ENCODE measurements around the gene SSH2.
"Not testable (repeated sequence)": the region's sequence is repeated elsewhere in the genome, so short reads cannot be mapped to it uniquely, and the experiment has no call there.

SSH2 gene

DNA sequence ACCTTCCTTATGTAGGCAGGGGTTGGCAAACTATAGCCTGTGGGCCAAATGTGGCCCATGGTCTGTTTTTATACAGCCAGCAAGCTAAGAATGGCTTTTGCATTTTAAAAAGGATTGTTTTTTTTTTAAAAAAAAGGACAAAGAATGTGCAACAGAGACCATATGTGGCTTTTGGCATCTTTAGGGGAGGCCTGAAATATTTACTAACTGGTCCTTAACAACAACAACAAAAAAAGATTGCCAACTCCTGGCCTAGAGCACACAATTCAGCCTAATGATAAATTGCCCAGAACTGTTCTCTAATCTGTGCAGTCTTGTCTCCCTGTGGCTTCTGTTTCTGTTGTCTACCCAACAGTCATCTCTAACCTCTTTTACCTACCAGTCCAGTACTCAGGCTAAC, 67.1 kb downstream of the SSH2 start:
- Mint-ChIP-seq H3K36me3 (ENCODE audit: insufficient read depth) (no peaks in the 10 kb centered on the region), H3K4me1 (peaks cover 31% of the 10 kb centered on the region), H3K4me3 (no peak overlapping the region), H3K27ac (ENCODE audit: low read depth) (no peak overlapping the region), H3K9me3 (peaks cover under 1% of the 10 kb centered on the region), H3K27me3 (no peaks in the 10 kb centered on the region)
- no peak for DNase-seq (ENCODE audit: low spot score in 2 of 2)
- no peak for ATAC-seq (replicated peaks; ENCODE audit: extremely low read depth, poor library complexity, severe bottlenecking)

DNA sequence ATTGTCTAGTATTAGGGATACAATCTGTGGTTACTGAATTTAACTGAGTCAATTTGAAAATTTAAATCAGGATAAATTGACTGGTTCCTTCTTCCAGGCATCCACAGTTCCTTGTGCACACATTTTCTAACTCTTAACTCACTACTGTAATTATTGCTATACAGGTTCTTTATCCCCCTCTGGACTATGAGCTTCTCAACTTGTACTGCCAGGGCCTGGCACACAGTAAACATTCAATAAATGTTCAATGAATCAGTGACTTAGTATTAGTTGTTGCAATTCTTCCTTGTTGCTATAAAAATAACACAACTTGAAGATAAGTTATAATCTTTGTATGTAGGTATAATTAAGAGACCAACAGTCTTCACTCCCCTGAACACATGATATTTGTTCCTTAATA, 67.9 kb downstream of the SSH2 start:
- DNase-seq (ENCODE audit: low spot score in 2 of 2): no peak
- H3K4me1 Mint-ChIP-seq: peaks cover 30% of the 10 kb centered on the region
- no peak for ATAC-seq (replicated peaks; ENCODE audit: extremely low read depth, poor library complexity, severe bottlenecking)
- no peaks in the 10 kb centered on the region for H3K36me3 Mint-ChIP-seq (ENCODE audit: insufficient read depth)
- H3K4me3 Mint-ChIP-seq: no peak overlapping the region
- peaks cover 5% of the 10 kb centered on the region for H3K9me3 Mint-ChIP-seq
- H3K27me3 Mint-ChIP-seq: no peaks in the 10 kb centered on the region
- no peak overlapping the region for H3K27ac Mint-ChIP-seq (ENCODE audit: low read depth)

DNA sequence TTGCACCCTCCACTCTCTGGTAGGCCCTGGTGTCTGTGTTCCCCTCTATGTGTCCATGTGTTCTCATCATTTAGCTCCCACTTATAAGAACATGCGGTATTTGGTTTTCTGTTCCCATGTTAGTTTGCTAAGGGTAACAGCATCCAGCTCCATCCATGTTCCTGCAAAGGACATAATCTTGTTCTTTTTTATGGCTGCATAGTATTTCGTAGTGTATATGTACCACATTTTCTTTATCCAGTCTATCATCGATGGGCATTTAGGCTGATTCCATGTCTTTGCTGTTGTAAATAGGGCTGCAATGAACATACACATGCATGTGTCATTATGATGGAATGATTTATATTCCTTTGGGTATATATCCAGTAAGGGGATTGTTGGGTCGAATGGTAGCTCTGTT, 70.6 kb downstream of the SSH2 start:
- ATAC-seq (replicated peaks; ENCODE audit: extremely low read depth, poor library complexity, severe bottlenecking); DNase-seq (ENCODE audit: low spot score in 2 of 2); H3K27ac Mint-ChIP-seq (ENCODE audit: low read depth); H3K4me3 Mint-ChIP-seq; H3K27me3 Mint-ChIP-seq; H3K9me3 Mint-ChIP-seq; H3K36me3 Mint-ChIP-seq (ENCODE audit: insufficient read depth): not testable (repeated sequence)
- peaks cover 28% of the 10 kb centered on the region for H3K4me1 Mint-ChIP-seq

DNA sequence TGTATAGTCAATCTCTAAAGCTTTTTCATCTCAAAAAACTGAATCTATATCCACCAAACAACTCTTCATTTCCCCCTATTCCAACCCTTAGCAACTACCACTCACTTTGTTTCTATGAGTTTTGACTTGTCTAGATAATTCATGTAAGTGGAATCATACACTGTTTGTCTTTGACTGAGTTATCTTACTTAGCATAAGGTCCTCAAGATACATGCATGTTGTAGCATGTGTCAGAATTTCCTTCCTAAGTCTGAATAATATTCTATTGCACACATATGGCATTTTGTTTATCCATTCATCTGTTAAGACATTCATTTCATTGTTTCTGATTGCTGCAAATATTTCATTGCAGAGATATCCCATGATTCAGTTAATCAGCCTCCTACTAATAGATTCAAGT, 72.2 kb downstream of the SSH2 start:
- Mint-ChIP-seq H3K4me3 (no peak overlapping the region), H3K27me3 (no peaks in the 10 kb centered on the region), H3K36me3 (ENCODE audit: insufficient read depth) (peaks cover 2% of the 10 kb centered on the region), H3K27ac (ENCODE audit: low read depth) (no peak overlapping the region), H3K9me3 (peaks cover 5% of the 10 kb centered on the region), H3K4me1 (peaks cover 26% of the 10 kb centered on the region)
- DNase-seq (ENCODE audit: low spot score in 2 of 2) (no peak), ATAC-seq (replicated peaks; ENCODE audit: extremely low read depth, poor library complexity, severe bottlenecking) (no peak)

DNA sequence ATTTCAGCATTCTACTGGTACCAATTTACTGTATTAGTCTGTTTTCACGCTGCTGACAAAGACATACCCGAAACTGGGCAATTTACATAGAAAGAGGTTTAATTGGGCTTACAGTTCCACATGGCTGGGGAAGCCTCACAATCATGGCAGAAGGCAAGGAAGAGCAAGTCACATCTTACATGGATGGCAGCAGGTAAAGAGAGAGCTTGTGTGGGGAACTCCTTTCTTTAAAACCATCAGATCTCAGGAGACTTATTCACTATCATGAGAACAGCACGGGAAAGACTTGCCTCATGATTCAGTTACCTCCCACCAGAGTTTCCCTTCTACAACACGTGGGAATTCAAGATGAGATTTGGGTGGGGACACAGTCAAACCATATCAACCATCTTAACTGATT, 72.9 kb downstream of the SSH2 start:
- H3K4me3 Mint-ChIP-seq; DNase-seq (ENCODE audit: low spot score in 2 of 2); H3K27me3 Mint-ChIP-seq; ATAC-seq (replicated peaks; ENCODE audit: extremely low read depth, poor library complexity, severe bottlenecking); H3K27ac Mint-ChIP-seq (ENCODE audit: low read depth); H3K9me3 Mint-ChIP-seq; H3K36me3 Mint-ChIP-seq (ENCODE audit: insufficient read depth): not testable (repeated sequence)
- peaks cover 19% of the 10 kb centered on the region for H3K4me1 Mint-ChIP-seq

DNA sequence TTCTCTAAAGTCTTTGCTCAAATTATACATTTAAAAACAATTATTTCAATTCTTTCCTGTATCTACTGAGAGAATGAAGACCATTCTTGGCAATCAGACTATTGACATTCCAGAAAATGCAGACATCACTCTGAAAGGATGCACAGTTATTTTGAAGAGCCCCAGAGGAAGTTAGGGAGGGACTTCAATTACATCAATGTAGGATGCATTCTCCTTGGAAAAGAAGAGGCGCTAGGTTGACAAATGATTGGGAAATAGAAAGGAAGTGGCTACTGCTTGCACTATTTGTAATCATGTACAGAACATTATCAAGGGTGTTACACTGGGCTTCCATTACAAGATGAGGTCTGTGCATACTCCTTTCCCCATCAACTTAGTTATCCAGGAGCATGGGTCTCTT, 74.3 kb downstream of the SSH2 start:
- no peak overlapping the region for H3K4me3 Mint-ChIP-seq
- DNase-seq (ENCODE audit: low spot score in 2 of 2): no peak
- H3K9me3 Mint-ChIP-seq: peaks cover 5% of the 10 kb centered on the region
- H3K4me1 Mint-ChIP-seq: peaks cover 19% of the 10 kb centered on the region
- H3K27ac Mint-ChIP-seq (ENCODE audit: low read depth): no peak overlapping the region
- peaks cover 2% of the 10 kb centered on the region for H3K36me3 Mint-ChIP-seq (ENCODE audit: insufficient read depth)
- no peaks in the 10 kb centered on the region for H3K27me3 Mint-ChIP-seq
- no peak for ATAC-seq (replicated peaks; ENCODE audit: extremely low read depth, poor library complexity, severe bottlenecking)

DNA sequence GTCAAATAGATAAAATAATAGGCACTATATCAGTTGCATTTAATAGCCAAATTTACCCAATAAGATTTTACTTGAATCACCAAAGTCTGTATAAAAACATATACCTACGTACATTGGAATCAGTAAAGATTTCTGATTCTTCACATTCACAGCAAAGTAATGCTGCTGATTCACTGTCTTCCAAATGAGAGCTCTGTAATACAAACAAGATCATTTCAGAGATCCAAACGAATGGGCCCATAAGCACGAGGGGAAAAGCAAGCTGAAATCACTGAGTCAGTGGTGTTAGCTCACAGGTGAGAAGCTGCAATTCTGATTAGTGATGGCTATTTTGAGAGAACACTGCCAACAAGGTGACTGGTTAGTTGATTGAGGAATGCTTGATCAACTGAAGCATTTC, 81.3 kb downstream of the SSH2 start:
- Mint-ChIP-seq H3K4me1 (no peaks in the 10 kb centered on the region), H3K27ac (ENCODE audit: low read depth) (no peak overlapping the region), H3K27me3 (no peaks in the 10 kb centered on the region), H3K36me3 (ENCODE audit: insufficient read depth) (peaks cover 7% of the 10 kb centered on the region), H3K9me3 (no peaks in the 10 kb centered on the region), H3K4me3 (no peak overlapping the region)
- no peak for DNase-seq (ENCODE audit: low spot score in 2 of 2)
- ATAC-seq (replicated peaks; ENCODE audit: extremely low read depth, poor library complexity, severe bottlenecking): no peak

DNA sequence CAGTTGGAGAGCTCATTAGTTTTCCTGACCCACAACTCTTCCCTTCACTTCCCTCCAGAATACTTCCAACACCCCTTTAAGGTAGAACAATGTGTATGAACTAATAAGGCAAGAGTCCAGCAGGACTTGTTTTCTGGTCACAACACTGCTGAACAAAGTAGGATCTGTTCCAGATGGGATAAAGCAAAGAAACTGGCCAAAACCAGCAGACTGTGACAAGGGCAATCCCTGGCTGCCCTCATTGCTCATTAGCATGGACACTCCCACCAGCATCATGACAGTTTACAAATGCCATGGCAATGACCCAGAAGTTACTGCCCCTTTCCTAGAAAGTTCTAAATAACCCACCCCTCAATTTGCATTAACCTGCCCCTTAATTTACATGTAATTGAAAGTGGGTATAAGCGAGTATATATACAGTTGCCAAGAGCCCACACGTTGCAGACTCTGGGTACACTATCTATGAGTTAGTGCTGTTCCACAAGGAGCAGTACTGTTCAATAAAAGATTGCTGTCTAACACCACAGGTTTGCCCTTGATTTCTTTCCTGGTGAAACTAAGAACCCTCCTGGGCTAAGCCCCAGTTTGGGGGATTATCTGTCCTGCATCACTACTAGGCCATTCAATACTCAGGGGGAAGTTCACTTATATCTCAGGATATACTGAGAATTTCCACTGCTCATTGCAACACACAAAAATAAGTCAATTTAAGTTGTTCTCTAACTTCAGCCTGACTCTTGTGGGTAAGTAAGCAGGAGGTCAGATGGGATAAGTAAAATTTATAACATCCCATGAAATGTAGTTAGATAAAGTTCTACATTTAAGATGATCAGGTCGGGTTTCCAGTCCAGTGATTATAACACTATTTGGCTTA, 82.3 kb downstream of the SSH2 start:
- Mint-ChIP-seq H3K36me3 (ENCODE audit: insufficient read depth) (peaks cover 7% of the 10 kb centered on the region), H3K27me3 (no peaks in the 10 kb centered on the region), H3K9me3 (no peaks in the 10 kb centered on the region), H3K27ac (ENCODE audit: low read depth) (no peak overlapping the region), H3K4me3 (no peak overlapping the region), H3K4me1 (no peaks in the 10 kb centered on the region)
- ATAC-seq (replicated peaks; ENCODE audit: extremely low read depth, poor library complexity, severe bottlenecking) (no peak), DNase-seq (ENCODE audit: low spot score in 2 of 2) (no peak)

DNA sequence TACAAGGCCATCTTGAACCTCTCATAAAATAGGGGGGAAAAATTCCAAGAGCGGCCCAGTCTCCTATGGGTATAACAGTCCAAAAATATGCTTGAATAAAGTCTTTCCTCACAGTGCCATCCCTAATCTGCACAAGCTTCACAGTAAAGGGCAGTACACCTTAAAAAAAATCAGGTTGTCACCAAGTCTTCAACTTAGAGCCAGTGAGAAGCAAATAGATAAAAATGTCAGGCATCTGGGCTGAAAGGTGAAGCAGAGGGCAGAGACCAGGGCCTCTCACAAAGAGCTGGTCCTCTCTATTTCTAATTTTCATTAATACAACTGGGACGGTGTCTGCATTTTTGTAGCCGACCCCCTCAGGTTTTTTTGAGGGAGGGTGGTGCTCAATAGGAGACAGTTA, 82.9 kb downstream of the SSH2 start:
- Mint-ChIP-seq H3K27ac (ENCODE audit: low read depth) (no peak overlapping the region), H3K36me3 (ENCODE audit: insufficient read depth) (peaks cover 7% of the 10 kb centered on the region), H3K9me3 (no peaks in the 10 kb centered on the region), H3K4me1 (no peaks in the 10 kb centered on the region), H3K27me3 (no peaks in the 10 kb centered on the region), H3K4me3 (no peak overlapping the region)
- DNase-seq (ENCODE audit: low spot score in 2 of 2) (no peak), ATAC-seq (replicated peaks; ENCODE audit: extremely low read depth, poor library complexity, severe bottlenecking) (no peak)

DNA sequence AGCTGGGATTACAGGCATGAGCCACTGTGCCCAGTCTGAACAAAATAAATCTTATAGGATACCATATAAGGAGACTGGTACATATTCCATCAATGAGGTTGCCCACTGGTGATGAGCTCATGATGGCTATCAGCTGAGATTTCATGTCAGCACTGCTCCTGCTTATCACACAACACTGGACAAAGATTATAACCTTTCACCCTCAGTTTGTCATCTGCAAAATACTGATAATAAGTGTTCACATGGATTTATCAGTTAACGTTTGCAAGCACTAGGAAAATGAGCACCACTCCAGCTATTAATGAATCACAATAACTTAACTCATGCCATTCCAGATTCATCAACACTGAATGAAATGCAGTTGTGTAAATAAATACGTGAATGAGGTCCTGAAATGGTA, 83.7 kb downstream of the SSH2 start:
- DNase-seq (ENCODE audit: low spot score in 2 of 2): no peak
- Mint-ChIP-seq H3K27me3 (no peaks in the 10 kb centered on the region), H3K9me3 (no peaks in the 10 kb centered on the region), H3K4me3 (no peak overlapping the region), H3K4me1 (no peaks in the 10 kb centered on the region), H3K27ac (ENCODE audit: low read depth) (peak overlapping the region; percentile 29), H3K36me3 (ENCODE audit: insufficient read depth) (peaks cover 7% of the 10 kb centered on the region)
- ATAC-seq (replicated peaks; ENCODE audit: extremely low read depth, poor library complexity, severe bottlenecking): no peak

DNA sequence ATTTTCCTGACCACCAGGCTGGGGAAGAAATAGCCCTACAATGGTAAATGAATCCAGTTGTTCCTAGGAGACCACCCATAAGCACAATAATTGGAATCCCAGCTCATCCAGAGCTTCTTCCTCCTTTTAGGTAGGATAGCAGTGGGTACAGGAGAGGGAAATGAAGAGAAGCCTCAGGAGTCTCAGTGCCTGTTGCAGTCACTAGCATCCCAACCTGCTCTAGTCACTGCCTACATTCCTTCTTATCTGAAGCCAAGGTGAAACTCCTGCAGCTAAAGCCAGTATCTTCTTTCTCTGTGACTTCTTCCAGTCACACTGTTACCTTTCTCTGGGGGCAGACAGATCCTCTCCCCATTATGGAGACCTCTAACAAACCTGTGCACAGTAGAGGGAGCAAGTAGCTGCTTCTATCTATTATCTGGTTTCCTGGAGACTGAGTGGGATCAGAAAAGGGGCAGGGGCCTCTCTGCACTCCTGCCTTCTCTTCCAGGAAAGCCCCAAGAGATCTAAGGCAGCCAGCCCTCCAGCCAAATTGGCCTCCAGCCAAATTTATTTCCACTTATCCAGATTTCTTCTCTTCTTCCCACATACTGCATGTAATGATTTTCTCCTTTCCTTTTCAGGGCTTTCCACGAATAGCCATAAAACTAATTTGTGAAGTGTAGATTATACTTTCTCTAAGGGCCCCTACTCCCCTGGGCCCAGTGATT, 85.5 kb downstream of the SSH2 start:
- no peak overlapping the region for H3K4me3 Mint-ChIP-seq
- no peak overlapping the region for H3K27ac Mint-ChIP-seq (ENCODE audit: low read depth)
- DNase-seq (ENCODE audit: low spot score in 2 of 2): no peak
- H3K27me3 Mint-ChIP-seq: no peaks in the 10 kb centered on the region
- H3K9me3 Mint-ChIP-seq: no peaks in the 10 kb centered on the region
- peaks cover 7% of the 10 kb centered on the region for H3K36me3 Mint-ChIP-seq (ENCODE audit: insufficient read depth)
- no peak for ATAC-seq (replicated peaks; ENCODE audit: extremely low read depth, poor library complexity, severe bottlenecking)
- H3K4me1 Mint-ChIP-seq: no peaks in the 10 kb centered on the region

DNA sequence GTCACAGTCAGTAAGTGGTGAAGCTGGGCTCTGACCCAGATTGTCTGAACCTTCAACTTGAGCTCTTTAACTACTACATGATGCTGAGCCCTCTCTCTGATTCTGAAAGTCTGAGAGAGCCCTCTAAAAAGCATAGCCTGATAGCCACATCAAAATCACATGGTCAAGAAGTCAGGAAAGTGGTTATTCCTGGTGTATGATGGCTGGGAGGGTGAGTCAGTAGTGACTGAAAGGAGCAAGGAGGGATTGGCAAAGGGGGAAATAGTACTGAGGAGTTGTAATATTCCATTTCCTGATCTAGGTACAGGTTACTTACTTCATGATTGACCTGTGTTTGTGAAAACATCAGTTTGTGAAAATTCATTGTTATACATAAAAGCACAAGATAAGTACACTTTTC, 89.1 kb downstream of the SSH2 start:
- DNase-seq (ENCODE audit: low spot score in 2 of 2): no peak
- Mint-ChIP-seq H3K9me3 (no peaks in the 10 kb centered on the region), H3K36me3 (ENCODE audit: insufficient read depth) (peaks cover 2% of the 10 kb centered on the region), H3K4me3 (no peak overlapping the region), H3K27me3 (no peaks in the 10 kb centered on the region), H3K4me1 (no peaks in the 10 kb centered on the region), H3K27ac (ENCODE audit: low read depth) (no peak overlapping the region)
- ATAC-seq (replicated peaks; ENCODE audit: extremely low read depth, poor library complexity, severe bottlenecking): no peak

DNA sequence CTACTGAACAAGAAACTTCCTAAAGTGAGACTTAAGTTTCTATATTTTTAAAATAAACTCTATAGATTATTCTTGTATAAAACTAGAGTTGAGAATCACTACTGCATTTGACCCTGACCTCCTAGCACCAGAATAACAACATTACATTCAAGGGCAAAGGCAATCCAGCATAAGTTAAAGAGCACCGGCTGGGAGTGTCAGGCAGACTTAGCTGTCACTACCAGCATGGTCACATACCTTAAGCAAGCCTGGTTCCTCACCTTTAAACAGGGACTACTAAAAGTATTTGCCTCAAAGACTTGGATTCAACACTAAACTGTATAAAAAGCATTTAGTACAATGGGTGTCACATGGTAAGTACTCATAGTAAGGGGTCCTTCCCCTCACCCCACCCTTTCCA, 90.4 kb downstream of the SSH2 start:
- Mint-ChIP-seq H3K9me3 (no peaks in the 10 kb centered on the region), H3K4me1 (no peaks in the 10 kb centered on the region), H3K4me3 (no peak overlapping the region), H3K27ac (ENCODE audit: low read depth) (no peak overlapping the region), H3K27me3 (no peaks in the 10 kb centered on the region), H3K36me3 (ENCODE audit: insufficient read depth) (no peaks in the 10 kb centered on the region)
- ATAC-seq (replicated peaks; ENCODE audit: extremely low read depth, poor library complexity, severe bottlenecking): no peak
- DNase-seq (ENCODE audit: low spot score in 2 of 2): no peak
